ENCODE data around the gene FYB2. TPM values are rescaled to one million over a fixed set of nuclear protein-coding genes. Genes with fewer than 3 reads are reported as not detected.

The FYB2 gene
- total RNA-seq, 1 experiment from 2014 or later: 0.48 TPM

DNA sequence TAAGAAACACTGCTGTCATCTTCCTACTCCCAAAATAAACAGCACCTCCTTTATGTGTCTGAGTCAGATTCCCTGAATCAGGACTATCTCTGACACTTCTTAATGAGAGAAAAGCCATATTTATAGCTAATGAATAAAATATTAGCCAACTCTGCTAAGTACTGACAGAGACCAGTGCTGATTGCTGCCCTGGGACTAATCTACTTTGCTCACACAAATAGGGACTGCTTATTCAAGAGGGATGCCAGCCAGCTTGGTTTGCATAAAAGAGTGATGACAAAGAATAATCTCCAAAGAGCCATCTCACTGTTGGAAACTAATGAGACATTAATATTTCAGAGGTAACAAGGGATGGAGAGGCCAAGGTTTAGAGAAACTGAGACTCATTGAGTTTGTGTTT is 36.4 kb downstream of the FYB2 start:
- no peak overlapping the region for H3K23ac ChIP-seq (ENCODE audit: insufficient read length, low read depth, low read length)
- H3K9ac ChIP-seq (ENCODE audit: extremely low read depth, insufficient read length, low read length): no peak overlapping the region
- no peak overlapping the region for H3K4ac ChIP-seq (ENCODE audit: low read depth, low read length)
- H3K36me3 Mint-ChIP-seq (ENCODE audit: insufficient read depth in 1 of 3, low read depth in 3 of 3): no peaks in the 10 kb centered on the region
- H3K14ac ChIP-seq (ENCODE audit: insufficient read depth, low read length): no peak overlapping the region
- H3K18ac ChIP-seq (ENCODE audit: insufficient read length, low read depth, low read length): no peak overlapping the region
- no peaks in the 10 kb centered on the region for H3K79me2 ChIP-seq (ENCODE audit: insufficient read depth, low read length)
- H3T11ph ChIP-seq (ENCODE audit: low read length): no peak overlapping the region
- no peak overlapping the region for H4K5ac ChIP-seq (ENCODE audit: insufficient read length, low read depth, low read length)
- no peak overlapping the region for H2AFZ ChIP-seq (ENCODE audit: low read length)
- H3K4me1 ChIP-seq (ENCODE audit: insufficient read depth, low read length): no peaks in the 10 kb centered on the region
- H2BK20ac ChIP-seq (ENCODE audit: low read depth, low read length, poor library complexity, severe bottlenecking): no peak overlapping the region
- DNase-seq: no peak
- TF ChIP-seq, protein P1, sequence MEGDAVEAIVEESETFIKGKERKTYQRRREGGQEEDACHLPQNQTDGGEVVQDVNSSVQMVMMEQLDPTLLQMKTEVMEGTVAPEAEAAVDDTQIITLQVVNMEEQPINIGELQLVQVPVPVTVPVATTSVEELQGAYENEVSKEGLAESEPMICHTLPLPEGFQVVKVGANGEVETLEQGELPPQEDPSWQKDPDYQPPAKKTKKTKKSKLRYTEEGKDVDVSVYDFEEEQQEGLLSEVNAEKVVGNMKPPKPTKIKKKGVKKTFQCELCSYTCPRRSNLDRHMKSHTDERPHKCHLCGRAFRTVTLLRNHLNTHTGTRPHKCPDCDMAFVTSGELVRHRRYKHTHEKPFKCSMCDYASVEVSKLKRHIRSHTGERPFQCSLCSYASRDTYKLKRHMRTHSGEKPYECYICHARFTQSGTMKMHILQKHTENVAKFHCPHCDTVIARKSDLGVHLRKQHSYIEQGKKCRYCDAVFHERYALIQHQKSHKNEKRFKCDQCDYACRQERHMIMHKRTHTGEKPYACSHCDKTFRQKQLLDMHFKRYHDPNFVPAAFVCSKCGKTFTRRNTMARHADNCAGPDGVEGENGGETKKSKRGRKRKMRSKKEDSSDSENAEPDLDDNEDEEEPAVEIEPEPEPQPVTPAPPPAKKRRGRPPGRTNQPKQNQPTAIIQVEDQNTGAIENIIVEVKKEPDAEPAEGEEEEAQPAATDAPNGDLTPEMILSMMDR (conservative IDR thresholded peaks at IDR 0.05): no peak
- no peak overlapping the region for H2BK12ac ChIP-seq (ENCODE audit: insufficient read length, low read depth, low read length)
- no peaks in the 10 kb centered on the region for H3K9me3 Mint-ChIP-seq
- H2BK15ac ChIP-seq (ENCODE audit: low read depth, low read length): no peak overlapping the region
- H4K8ac ChIP-seq (replicated peaks; ENCODE audit: insufficient read length, low read depth, low read length): no peak overlapping the region
- H3K27me3 ChIP-seq (ENCODE audit: insufficient read depth, low read length): no peaks in the 10 kb centered on the region
- no peak overlapping the region for H2BK5ac ChIP-seq (ENCODE audit: insufficient read length, low read length)
- H3K23me2 ChIP-seq (ENCODE audit: insufficient read length, low read depth, low read length, poor library complexity, severe bottlenecking): no peaks in the 10 kb centered on the region
- no peak overlapping the region for H4K91ac ChIP-seq (ENCODE audit: insufficient read length, low read depth, low read length)
- no peaks in the 10 kb centered on the region for H3K9me3 ChIP-seq (ENCODE audit: control insufficient read depth, low read depth, low read length)
- no peak overlapping the region for H2BK120ac ChIP-seq (ENCODE audit: low read depth, low read length, poor library complexity, severe bottlenecking)
- H3K27ac Mint-ChIP-seq: no peak overlapping the region
- no peak overlapping the region for H3K4me3 Mint-ChIP-seq
- peaks cover 3 to 12% of the 10 kb centered on the region in 2 experiments; a peak in 3 of 4 replicates for H3K4me1 Mint-ChIP-seq
- H3K79me1 ChIP-seq (ENCODE audit: insufficient read depth, low read depth, low read length, poor library complexity, severe bottlenecking): no peaks in the 10 kb centered on the region
- no peak overlapping the region for H3K4me2 ChIP-seq (ENCODE audit: insufficient read depth, insufficient read length, low read length)
- no peaks in the 10 kb centered on the region for H3K27me3 Mint-ChIP-seq (ENCODE audit: low read depth)
- H3K56ac ChIP-seq (ENCODE audit: insufficient read length, low read depth, low read length): no peak overlapping the region
- H4K20me1 ChIP-seq (ENCODE audit: control insufficient read depth, insufficient read depth, insufficient read length): no peaks in the 10 kb centered on the region
- H2AK5ac ChIP-seq (ENCODE audit: insufficient read length, low read length): no peak overlapping the region
- H3K27ac ChIP-seq (ENCODE audit: insufficient read length, low read depth, low read length): no peak overlapping the region

Measured in H9 (cell line).